Effector CD8-positive, alpha-beta T cell (primary cell): ENCODE measurements around the gene RAB21.
"Not testable (repeated sequence)": the region's sequence is repeated elsewhere in the genome, so short reads cannot be mapped to it uniquely, and the experiment has no call there.

Source experiments
- DNase-seq: peaks from one replicate; lab custom pipeline; 2025; lab: John Stamatoyannopoulos, UW

The RAB21 gene

GRCh38 chr12:71795901-71796300, 41.2 kb downstream of the RAB21 start:
- no peak for DNase-seq

DNA sequence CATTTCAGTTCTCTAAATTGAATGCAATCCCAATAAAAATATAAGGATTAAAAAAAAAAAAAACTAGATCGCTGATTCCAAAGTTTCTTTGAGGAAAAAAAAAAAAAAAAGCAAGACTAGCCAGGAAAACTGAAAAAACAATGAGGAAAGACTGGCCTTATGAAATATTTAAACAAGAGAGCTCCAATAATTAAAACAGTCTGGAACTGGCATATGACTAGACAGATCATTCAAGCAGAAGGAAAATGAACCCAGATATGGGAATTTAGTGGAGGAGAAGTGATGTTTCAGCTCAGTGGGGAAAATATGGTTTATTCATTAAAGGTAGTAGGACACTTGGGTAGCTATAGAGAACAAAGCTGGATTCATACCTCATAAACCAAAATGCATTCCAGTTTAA, 42.9 kb downstream of the RAB21 start:
- no peak for DNase-seq

DNA sequence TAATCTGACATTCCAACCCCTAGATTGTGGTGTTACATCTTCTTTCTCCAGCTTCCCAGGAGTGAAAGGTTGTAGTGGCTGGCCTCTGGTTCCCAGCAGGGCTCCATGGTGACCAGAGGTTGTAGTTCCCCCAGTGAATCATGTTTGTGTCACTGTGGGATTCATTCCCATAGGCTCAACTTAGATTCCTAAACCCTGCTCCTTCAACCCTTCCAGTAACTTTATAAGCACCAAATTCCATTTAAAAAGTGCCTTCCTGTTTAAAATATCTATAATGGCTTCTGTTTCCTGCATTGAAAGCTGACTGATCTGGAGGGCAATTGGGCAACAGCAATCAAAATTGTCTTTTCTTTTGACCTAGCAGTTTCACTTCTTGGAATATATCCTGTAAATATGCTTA, 44.4 kb downstream of the RAB21 start:
- no peak for DNase-seq

DNA sequence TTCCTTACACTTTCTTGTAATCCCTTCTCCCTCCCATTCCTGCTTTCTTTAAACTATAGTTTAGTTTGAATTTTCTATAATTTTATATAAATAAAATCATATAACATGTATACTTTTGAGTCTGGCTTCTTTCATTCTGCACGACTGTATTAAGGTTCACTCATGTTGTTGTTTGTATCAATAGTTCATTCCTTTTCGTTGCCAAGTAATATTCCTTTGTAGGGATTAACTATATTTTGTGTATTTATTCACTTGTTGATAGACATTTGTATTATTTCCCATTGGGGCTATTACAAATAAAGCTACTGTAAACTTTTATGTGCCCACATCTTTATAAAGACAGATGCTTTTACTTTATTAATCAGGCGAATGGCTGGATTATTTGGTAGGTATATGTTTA, 45.5 kb downstream of the RAB21 start:
- no peak for DNase-seq

- DNase-seq, result no peak
Observed at GRCh38 chr12:71804505-71804904, 49.8 kb downstream of the RAB21 start.

- DNase-seq, result no peak
Observed at GRCh38 chr12:71810921-71811320, 56.3 kb downstream of the RAB21 start.

GRCh38 chr12:71815242-71815641, 60.6 kb downstream of the RAB21 start:
- not testable (repeated sequence) for DNase-seq

DNA sequence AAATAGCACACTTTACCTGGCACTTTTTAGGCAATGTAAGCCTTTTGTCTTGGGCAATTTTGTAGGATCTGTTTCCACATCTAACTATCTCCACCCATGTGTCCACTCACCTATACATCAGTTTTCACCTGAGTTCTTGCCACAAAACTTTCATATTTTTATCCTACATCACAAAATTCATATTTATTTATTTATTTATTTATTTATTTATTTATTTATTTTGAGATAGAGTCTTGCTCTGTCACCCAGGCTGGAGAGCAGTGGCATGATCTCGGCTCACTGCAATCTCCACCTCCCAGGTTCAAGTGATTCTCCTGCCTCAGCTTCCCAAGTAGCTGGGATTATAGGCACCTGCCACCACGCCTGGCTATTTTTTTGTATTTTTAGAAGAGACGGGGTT, 67.4 kb downstream of the RAB21 start:
- DNase-seq, result not testable (repeated sequence)

- DNase-seq, result no peak
Observed at GRCh38 chr12:71828813-71829212, 74.2 kb downstream of the RAB21 start.

GRCh38 chr12:71837356-71837755, 82.7 kb downstream of the RAB21 start:
- DNase-seq, result no peak

DNA sequence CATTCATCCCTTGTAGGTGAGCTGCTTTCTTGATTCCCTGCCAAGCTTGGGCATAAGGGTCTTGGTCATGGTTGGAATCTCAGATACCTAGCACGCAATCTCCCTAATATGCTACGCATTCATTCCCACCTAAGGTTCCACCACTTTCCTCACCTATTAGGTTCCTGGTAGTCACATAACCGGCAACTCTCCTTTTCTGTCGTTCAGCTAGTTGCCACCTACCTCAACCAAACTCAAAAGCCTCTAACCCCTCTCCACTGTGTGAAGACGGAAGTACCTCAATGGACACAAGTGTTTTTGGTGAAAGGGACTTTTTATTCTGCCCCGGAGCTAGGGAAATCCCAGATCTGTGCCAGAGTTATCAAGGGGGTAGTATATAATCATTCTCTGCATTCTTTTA, 83.6 kb downstream of the RAB21 start:
- DNase-seq, result no peak

DNA sequence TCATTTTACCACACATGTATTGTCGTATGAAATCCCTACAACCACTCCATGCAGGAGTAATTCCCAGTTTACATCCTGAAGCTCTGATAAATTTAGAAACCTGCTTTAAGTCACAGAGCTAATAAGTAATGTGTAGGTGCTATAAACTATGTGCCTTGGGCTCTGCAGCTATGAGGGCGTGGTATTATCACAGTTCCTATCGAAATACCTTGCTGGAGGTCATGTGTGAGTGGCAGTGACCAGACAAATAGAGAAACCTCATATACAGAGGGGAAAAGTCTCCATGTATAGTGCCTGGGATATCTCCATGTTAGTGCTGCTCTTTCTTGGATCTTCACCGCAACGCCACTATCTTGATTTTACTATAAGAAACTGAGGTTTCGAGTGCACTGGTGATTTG, 84.0 kb downstream of the RAB21 start:
- no peak for DNase-seq

- DNase-seq, result no peak
Observed at GRCh38 chr12:71840231-71840847, 85.7 kb downstream of the RAB21 start.

- DNase-seq, result no peak
Observed at GRCh38 chr12:71846322-71846940, 91.8 kb downstream of the RAB21 start.

DNA sequence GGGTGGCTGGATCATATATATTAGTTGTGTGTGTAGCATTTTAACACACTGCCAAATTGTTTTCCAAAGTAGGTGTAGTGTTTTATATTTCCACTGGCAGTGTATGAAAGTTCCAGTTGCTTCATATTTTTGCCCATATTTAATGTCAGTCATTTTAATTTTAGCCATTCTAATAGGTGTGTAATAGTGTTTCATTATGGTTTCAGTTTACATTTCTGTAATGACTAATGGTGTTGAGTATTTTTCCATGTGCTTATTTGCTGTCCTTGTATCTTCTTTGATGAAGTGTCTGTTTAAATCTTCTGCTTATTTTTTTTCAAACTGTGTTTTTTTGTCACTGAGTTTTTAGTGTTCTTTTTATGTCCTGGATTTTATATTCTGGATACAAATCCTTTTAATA, 93.5 kb downstream of the RAB21 start:
- no peak for DNase-seq

GRCh38 chr12:71849109-71849851, 94.6 kb downstream of the RAB21 start:
- DNase-seq, result no peak
